HL-60 (cell line): ENCODE measurements around the gene SMARCE1.

Experiments
- CTCF ChIP-seq: IDR thresholded peaks from one replicate; pipeline ENCODE4 v1.5.1; 2011; ENCODE audit warnings: low read length, control low read depth, inconsistent platforms; ENCODE audit not compliant: insufficient read depth
- SPI1 ChIP-seq: IDR thresholded peaks from 2 replicates; pipeline ENCODE4 v1.6.1; 2012; ENCODE audit warnings: low read depth, mild to moderate bottlenecking, borderline replicate concordance

GRCh38 chr17:40623419-40624210 lies 24.0 kb downstream of the SMARCE1 start:
- no peak for TF ChIP-seq CTCF
- TF ChIP-seq SPI1, result no peak
